WTC11 (cell line): Measurements from ENCODE around the gene FAM161B. TPM values are rescaled to one million over a fixed set of nuclear protein-coding genes. Genes with fewer than 3 reads are reported as not detected.

Experiments
- ATAC-seq: fragments of 200-7000 bp; cut with Tn5 transposase; 2 replicates; pipeline ENCODE4 v1.10.0; 2021; ENCODE audit warnings: mild to moderate bottlenecking, moderate library complexity
- CTCF ChIA-PET: fragments of 300-600 bp; sonication (Branson Sonifier 250); formaldehyde crosslinking; loops from one replicate; lab custom pipeline; 2021; ENCODE audit warnings: antibody characterized with exemption; lab: Charles Lee
- POLR2A ChIA-PET: fragments of 350-600 bp; sonication (Branson Sonifier 250); formaldehyde crosslinking; loops from one replicate; lab custom pipeline; 2021; ENCODE audit warnings: antibody characterized with exemption; lab: Charles Lee
- DNase-seq: peaks from one replicate; pipeline ENCODE4 v3.0.0; 2021; ENCODE audit warnings: low spot score
- H3K27ac Mint-ChIP-seq: 2 replicates; pipeline ENCODE4 v1.8.0; 2021; ENCODE audit warnings: mixed read lengths
- H3K27me3 Mint-ChIP-seq: 2 replicates; pipeline ENCODE4 v1.8.0; 2021; ENCODE audit warnings: low read depth, mild to moderate bottlenecking, moderate library complexity, mixed read lengths
- H3K36me3 Mint-ChIP-seq: 2 replicates; pipeline ENCODE4 v1.8.0; 2021; ENCODE audit warnings: mixed read lengths
- H3K4me1 Mint-ChIP-seq: 2 replicates; pipeline ENCODE4 v1.8.0; 2022; ENCODE audit warnings: mixed read lengths
- H3K4me3 Mint-ChIP-seq: 2 replicates; pipeline ENCODE4 v1.8.0; 2021; ENCODE audit warnings: mild to moderate bottlenecking, moderate library complexity, mixed read lengths
- H3K9me3 Mint-ChIP-seq: 2 replicates; pipeline ENCODE4 v1.8.0; 2021; ENCODE audit warnings: mixed read lengths
- AFF4 ChIP-seq: sonication (generic); formaldehyde crosslinking; IDR thresholded peaks from 2 replicates; pipeline ENCODE4 v1.8.1; 2023; ENCODE audit warnings: mild to moderate bottlenecking, missing genetic modification reagents, borderline replicate concordance
- CREB1 ChIP-seq: sonication (generic); formaldehyde crosslinking; IDR thresholded peaks from 2 replicates; pipeline ENCODE4 v1.8.0; 2023; ENCODE audit warnings: mild to moderate bottlenecking, missing genetic modification reagents
- E2F1 ChIP-seq: sonication (generic); formaldehyde crosslinking; IDR thresholded peaks from 2 replicates; pipeline ENCODE4 v1.8.0; 2022; ENCODE audit warnings: mild to moderate bottlenecking, missing genetic modification reagents
- FOXP1 ChIP-seq: sonication (generic); formaldehyde crosslinking; IDR thresholded peaks from 2 replicates; pipeline ENCODE4 v1.8.0; 2022; ENCODE audit warnings: missing genetic modification reagents, mild to moderate bottlenecking, moderate library complexity, borderline replicate concordance
- GABPB1 ChIP-seq: sonication (generic); formaldehyde crosslinking; IDR thresholded peaks from 2 replicates; pipeline ENCODE4 v1.8.1; 2023; ENCODE audit warnings: mild to moderate bottlenecking, missing genetic modification reagents
- KAT7 ChIP-seq: sonication (generic); formaldehyde crosslinking; IDR thresholded peaks from 2 replicates; pipeline ENCODE4 v1.8.1; 2023; ENCODE audit warnings: missing genetic modification reagents, mild to moderate bottlenecking, borderline replicate concordance
- MLX ChIP-seq: sonication (generic); formaldehyde crosslinking; IDR thresholded peaks from 2 replicates; pipeline ENCODE4 v1.8.1; 2023; ENCODE audit warnings: mild to moderate bottlenecking, missing genetic modification reagents, moderate library complexity
- NFE2L1 ChIP-seq: sonication (generic); formaldehyde crosslinking; IDR thresholded peaks from 2 replicates; pipeline ENCODE4 v1.8.1; 2023; ENCODE audit warnings: missing genetic modification reagents
- NR3C1 ChIP-seq: sonication (generic); formaldehyde crosslinking; conservative IDR thresholded peaks from 2 replicates; pipeline ENCODE4 v1.8.1; 2023; ENCODE audit warnings: low read depth, mild to moderate bottlenecking, missing genetic modification reagents
- OVOL2 ChIP-seq: fragments of 250-450 bp; sonication (Bioruptor Pico); IDR thresholded peaks from 2 replicates; pipeline ENCODE4 v1.9.0; 2021; ENCODE audit warnings: mild to moderate bottlenecking, borderline replicate concordance
- USF1 ChIP-seq: sonication (generic); formaldehyde crosslinking; IDR thresholded peaks from 2 replicates; pipeline ENCODE4 v1.8.0; 2022; ENCODE audit warnings: mild to moderate bottlenecking, missing genetic modification reagents
- ZBTB21 ChIP-seq: sonication (generic); formaldehyde crosslinking; IDR thresholded peaks from 2 replicates; pipeline ENCODE4 v1.8.1; 2023; ENCODE audit warnings: mild to moderate bottlenecking, missing genetic modification reagents, borderline replicate concordance
- ZNF317 ChIP-seq: sonication (generic); formaldehyde crosslinking; IDR thresholded peaks from 2 replicates; pipeline ENCODE4 v1.8.1; 2023; ENCODE audit warnings: low read depth, mild to moderate bottlenecking, moderate library complexity, missing genetic modification reagents, borderline replicate concordance
- ZNF396 ChIP-seq: fragments of 250-450 bp; sonication (Bioruptor Pico); IDR thresholded peaks from 2 replicates; pipeline ENCODE4 v1.8.0; 2021; ENCODE audit warnings: mild to moderate bottlenecking, moderate library complexity, borderline replicate concordance
- ZNF532 ChIP-seq: fragments of 250-450 bp; sonication (Bioruptor Pico); IDR thresholded peaks from 2 replicates; pipeline ENCODE4 v1.9.0; 2021; ENCODE audit warnings: mild to moderate bottlenecking, borderline replicate concordance
- total RNA-seq: library from RNA; stranded (reverse); gene quantifications from 3 replicates; pipeline ENCODE4 v1.2.3, GENCODE V29; 2021
- TF ChIP-seq, protein P1 (sequence below): fragments of 200-600 bp; IDR thresholded peaks from 2 replicates; pipeline ENCODE4 v1.8.0; 2022; ENCODE audit warnings: antibody characterized with exemption
- TF ChIP-seq, protein P2 (sequence below): sonication (generic); formaldehyde crosslinking; IDR thresholded peaks from 2 replicates; pipeline ENCODE4 v1.8.0; 2022; ENCODE audit warnings: missing genetic modification reagents

The FAM161B gene
- total RNA-seq, 1 experiment from 2014 or later = 0.26 TPM

- Mint-ChIP-seq H3K27ac (no peak overlapping the region), H3K27me3 (no peaks in the 10 kb centered on the region), H3K4me3 (no peak overlapping the region), H3K4me1 (no peaks in the 10 kb centered on the region), H3K9me3 (no peaks in the 10 kb centered on the region)
- no peak for DNase-seq
- CTCF ChIA-PET = no interaction called here
- no peak for TF ChIP-seq USF1 (CRISPR knock-in tag)
- TF ChIP-seq, all 79 proteins: peak for 0
- no peak for ATAC-seq
- POLR2A ChIA-PET = no interaction called here
- H3K36me3 Mint-ChIP-seq = peaks cover 5% of the 10 kb centered on the region; the same call in 1 of the 2 replicates
These were observed 23.6 kb upstream of the FAM161B start for GRCh38 chr14:73973497-73973896.

DNA sequence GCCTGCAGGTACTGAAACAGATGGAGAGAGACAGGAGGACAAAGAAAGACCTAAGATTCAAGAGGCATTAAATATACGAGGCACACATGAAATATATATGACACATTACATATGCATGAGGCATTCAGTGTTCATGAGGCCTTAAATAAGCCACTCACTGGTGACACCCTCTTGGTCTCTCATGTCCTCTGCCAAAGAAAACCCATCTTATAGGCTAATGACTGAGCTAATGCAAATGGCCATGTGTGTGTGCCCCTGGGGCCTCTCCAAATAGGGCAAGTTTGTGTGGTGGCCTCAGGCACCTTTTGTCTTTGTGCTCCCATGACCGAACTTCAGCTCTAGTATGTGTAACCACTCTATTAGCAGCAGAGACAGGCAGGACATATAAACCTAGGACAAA is 19.0 kb upstream of the FAM161B start:
- no peak for ATAC-seq
- no peak for TF ChIP-seq OVOL2 (CRISPR knock-in tag)
- TF ChIP-seq ZBTB21 (CRISPR knock-in tag) = no peak
- TF ChIP-seq MLX (CRISPR knock-in tag) = no peak
- TF ChIP-seq E2F1 = no peak
- no peak for TF ChIP-seq GABPB1 (CRISPR knock-in tag)
- TF ChIP-seq, protein P1, sequence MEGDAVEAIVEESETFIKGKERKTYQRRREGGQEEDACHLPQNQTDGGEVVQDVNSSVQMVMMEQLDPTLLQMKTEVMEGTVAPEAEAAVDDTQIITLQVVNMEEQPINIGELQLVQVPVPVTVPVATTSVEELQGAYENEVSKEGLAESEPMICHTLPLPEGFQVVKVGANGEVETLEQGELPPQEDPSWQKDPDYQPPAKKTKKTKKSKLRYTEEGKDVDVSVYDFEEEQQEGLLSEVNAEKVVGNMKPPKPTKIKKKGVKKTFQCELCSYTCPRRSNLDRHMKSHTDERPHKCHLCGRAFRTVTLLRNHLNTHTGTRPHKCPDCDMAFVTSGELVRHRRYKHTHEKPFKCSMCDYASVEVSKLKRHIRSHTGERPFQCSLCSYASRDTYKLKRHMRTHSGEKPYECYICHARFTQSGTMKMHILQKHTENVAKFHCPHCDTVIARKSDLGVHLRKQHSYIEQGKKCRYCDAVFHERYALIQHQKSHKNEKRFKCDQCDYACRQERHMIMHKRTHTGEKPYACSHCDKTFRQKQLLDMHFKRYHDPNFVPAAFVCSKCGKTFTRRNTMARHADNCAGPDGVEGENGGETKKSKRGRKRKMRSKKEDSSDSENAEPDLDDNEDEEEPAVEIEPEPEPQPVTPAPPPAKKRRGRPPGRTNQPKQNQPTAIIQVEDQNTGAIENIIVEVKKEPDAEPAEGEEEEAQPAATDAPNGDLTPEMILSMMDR = no peak
- no peak for TF ChIP-seq USF1 (CRISPR knock-in tag)
- no peak for TF ChIP-seq NR3C1 (CRISPR knock-in tag)
- TF ChIP-seq CREB1 (CRISPR knock-in tag) = no peak
- TF ChIP-seq ZNF317 (CRISPR knock-in tag) = no peak
- no peak for TF ChIP-seq FOXP1 (CRISPR knock-in tag)
- TF ChIP-seq AFF4 (CRISPR knock-in tag) = no peak
- no peak for TF ChIP-seq NFE2L1
- no peak for TF ChIP-seq ZNF532 (CRISPR knock-in tag)
- no peak for TF ChIP-seq KAT7 (CRISPR knock-in tag)
- TF ChIP-seq, protein P2, sequence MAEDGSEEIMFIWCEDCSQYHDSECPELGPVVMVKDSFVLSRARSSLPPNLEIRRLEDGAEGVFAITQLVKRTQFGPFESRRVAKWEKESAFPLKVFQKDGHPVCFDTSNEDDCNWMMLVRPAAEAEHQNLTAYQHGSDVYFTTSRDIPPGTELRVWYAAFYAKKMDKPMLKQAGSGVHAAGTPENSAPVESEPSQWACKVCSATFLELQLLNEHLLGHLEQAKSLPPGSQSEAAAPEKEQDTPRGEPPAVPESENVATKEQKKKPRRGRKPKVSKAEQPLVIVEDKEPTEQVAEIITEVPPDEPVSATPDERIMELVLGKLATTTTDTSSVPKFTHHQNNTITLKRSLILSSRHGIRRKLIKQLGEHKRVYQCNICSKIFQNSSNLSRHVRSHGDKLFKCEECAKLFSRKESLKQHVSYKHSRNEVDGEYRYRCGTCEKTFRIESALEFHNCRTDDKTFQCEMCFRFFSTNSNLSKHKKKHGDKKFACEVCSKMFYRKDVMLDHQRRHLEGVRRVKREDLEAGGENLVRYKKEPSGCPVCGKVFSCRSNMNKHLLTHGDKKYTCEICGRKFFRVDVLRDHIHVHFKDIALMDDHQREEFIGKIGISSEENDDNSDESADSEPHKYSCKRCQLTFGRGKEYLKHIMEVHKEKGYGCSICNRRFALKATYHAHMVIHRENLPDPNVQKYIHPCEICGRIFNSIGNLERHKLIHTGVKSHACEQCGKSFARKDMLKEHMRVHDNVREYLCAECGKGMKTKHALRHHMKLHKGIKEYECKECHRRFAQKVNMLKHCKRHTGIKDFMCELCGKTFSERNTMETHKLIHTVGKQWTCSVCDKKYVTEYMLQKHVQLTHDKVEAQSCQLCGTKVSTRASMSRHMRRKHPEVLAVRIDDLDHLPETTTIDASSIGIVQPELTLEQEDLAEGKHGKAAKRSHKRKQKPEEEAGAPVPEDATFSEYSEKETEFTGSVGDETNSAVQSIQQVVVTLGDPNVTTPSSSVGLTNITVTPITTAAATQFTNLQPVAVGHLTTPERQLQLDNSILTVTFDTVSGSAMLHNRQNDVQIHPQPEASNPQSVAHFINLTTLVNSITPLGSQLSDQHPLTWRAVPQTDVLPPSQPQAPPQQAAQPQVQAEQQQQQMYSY = no peak
- no peak for TF ChIP-seq ZNF396

More for the DNA sequence above, 19.0 kb upstream of the FAM161B start:
- ChIA-PET CTCF (no interaction called here), POLR2A (interaction anchor here (0.6 kb wide), 1 partner anchor 9 kb away, joined by 4 read pairs; no protein-coding TSS in a partner anchor)
- Mint-ChIP-seq H3K27me3 (no peaks in the 10 kb centered on the region), H3K9me3 (no peaks in the 10 kb centered on the region), H3K4me1 (no peaks in the 10 kb centered on the region), H3K36me3 (peaks cover 6% of the 10 kb centered on the region; the same call in 1 of the 2 replicates), H3K4me3 (no peak overlapping the region), H3K27ac (no peak overlapping the region)
- no peak for DNase-seq
